ENCODE data around the gene EPHB1.
"Not testable (repeated sequence)": the region's sequence is repeated elsewhere in the genome, so short reads cannot be mapped to it uniquely, and the experiment has no call there.

DNA sequence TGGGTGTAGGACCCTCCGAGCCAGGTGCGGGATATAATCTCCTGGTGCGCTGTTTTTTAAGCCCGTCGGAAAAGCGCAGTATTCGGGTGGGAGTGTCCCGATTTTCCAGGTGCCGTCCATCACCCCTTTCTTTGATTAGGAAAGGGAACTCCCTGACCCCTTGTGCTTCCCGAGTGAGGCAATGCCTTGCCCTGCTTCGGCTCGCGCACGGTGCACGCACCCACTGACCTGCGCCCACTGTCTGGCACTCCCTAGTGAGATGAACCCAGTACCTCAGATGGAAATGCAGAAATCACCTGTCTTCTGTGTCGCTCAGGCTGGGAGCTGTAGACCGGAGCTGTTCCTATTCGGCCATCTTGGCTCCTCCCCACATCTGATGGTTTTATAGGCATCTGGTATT, 210.6 kb downstream of the EPHB1 start:
- TF ChIP-seq, protein P1, sequence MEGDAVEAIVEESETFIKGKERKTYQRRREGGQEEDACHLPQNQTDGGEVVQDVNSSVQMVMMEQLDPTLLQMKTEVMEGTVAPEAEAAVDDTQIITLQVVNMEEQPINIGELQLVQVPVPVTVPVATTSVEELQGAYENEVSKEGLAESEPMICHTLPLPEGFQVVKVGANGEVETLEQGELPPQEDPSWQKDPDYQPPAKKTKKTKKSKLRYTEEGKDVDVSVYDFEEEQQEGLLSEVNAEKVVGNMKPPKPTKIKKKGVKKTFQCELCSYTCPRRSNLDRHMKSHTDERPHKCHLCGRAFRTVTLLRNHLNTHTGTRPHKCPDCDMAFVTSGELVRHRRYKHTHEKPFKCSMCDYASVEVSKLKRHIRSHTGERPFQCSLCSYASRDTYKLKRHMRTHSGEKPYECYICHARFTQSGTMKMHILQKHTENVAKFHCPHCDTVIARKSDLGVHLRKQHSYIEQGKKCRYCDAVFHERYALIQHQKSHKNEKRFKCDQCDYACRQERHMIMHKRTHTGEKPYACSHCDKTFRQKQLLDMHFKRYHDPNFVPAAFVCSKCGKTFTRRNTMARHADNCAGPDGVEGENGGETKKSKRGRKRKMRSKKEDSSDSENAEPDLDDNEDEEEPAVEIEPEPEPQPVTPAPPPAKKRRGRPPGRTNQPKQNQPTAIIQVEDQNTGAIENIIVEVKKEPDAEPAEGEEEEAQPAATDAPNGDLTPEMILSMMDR (IDR thresholded peaks at IDR 0.05): not testable (repeated sequence)
- TF ChIP-seq POLR2A (IDR thresholded peaks at IDR 0.05): not testable (repeated sequence)

Measured in thyroid gland (tissue), 4 donors.